HEK293 (cell line): Measurements from ENCODE around the gene CAMK2D.

Experiments
- KLF9 ChIP-seq: fragments of 450-650 bp; formaldehyde crosslinking; IDR thresholded peaks from 2 replicates; pipeline ENCODE4 v1.5.1; 2016; ENCODE audit warnings: missing biosample characterization, missing genetic modification characterization, low read depth
- YY1 ChIP-seq: fragments of 450-650 bp; formaldehyde crosslinking; IDR thresholded peaks from 2 replicates; pipeline ENCODE4 v1.5.1; 2018; ENCODE audit warnings: missing biosample characterization, missing genetic modification characterization
- ZEB2 ChIP-seq: fragments of 450-650 bp; formaldehyde crosslinking; IDR thresholded peaks from 2 replicates; pipeline ENCODE4 v1.5.1; 2016; ENCODE audit warnings: missing biosample characterization, missing genetic modification characterization
- ZNF114 ChIP-seq: fragments of 450-650 bp; formaldehyde crosslinking; IDR thresholded peaks from 2 replicates; pipeline ENCODE4 v1.5.0; 2017; ENCODE audit warnings: missing biosample characterization, missing genetic modification characterization
- ZNF174 ChIP-seq: fragments of 450-650 bp; formaldehyde crosslinking; IDR thresholded peaks from 2 replicates; pipeline ENCODE4 v1.5.0; 2017; ENCODE audit warnings: missing biosample characterization, mild to moderate bottlenecking, missing genetic modification characterization
- ZNF223 ChIP-seq: fragments of 450-650 bp; formaldehyde crosslinking; IDR thresholded peaks from 2 replicates; pipeline ENCODE4 v1.5.1; 2016; ENCODE audit warnings: missing biosample characterization, missing genetic modification characterization
- ZNF394 ChIP-seq: fragments of 450-650 bp; formaldehyde crosslinking; IDR thresholded peaks from 2 replicates; pipeline ENCODE4 v1.5.1; 2016; ENCODE audit warnings: missing biosample characterization, missing genetic modification characterization, mild to moderate bottlenecking, moderate library complexity, borderline replicate concordance
- ZNF548 ChIP-seq: fragments of 450-650 bp; formaldehyde crosslinking; IDR thresholded peaks from 2 replicates; pipeline ENCODE4 v1.5.1; 2016; ENCODE audit warnings: missing biosample characterization, missing genetic modification characterization
- ZNF843 ChIP-seq: fragments of 450-650 bp; formaldehyde crosslinking; IDR thresholded peaks from 2 replicates; pipeline ENCODE4 v1.5.1; 2016; ENCODE audit warnings: missing biosample characterization, missing genetic modification characterization
- TF ChIP-seq, protein P1 (sequence below): fragments of 450-650 bp; formaldehyde crosslinking; IDR thresholded peaks from 2 replicates; pipeline ENCODE4 v1.5.1; 2016; ENCODE audit warnings: missing biosample characterization, missing genetic modification characterization
- TF ChIP-seq, protein P2 (sequence below): fragments of 450-650 bp; formaldehyde crosslinking; IDR thresholded peaks from 2 replicates; pipeline ENCODE4 v1.5.1; 2016; ENCODE audit warnings: missing biosample characterization, missing genetic modification characterization
- TF ChIP-seq, protein P3 (sequence below): fragments of 450-650 bp; formaldehyde crosslinking; conservative IDR thresholded peaks from 2 replicates; pipeline ENCODE4 v1.5.1; 2016; ENCODE audit warnings: low read depth, missing biosample characterization, missing genetic modification characterization
- TF ChIP-seq, protein P4 (sequence below): fragments of 450-650 bp; formaldehyde crosslinking; IDR thresholded peaks from 2 replicates; pipeline ENCODE4 v1.5.1; 2016; ENCODE audit warnings: missing biosample characterization, missing genetic modification characterization, borderline replicate concordance

DNA sequence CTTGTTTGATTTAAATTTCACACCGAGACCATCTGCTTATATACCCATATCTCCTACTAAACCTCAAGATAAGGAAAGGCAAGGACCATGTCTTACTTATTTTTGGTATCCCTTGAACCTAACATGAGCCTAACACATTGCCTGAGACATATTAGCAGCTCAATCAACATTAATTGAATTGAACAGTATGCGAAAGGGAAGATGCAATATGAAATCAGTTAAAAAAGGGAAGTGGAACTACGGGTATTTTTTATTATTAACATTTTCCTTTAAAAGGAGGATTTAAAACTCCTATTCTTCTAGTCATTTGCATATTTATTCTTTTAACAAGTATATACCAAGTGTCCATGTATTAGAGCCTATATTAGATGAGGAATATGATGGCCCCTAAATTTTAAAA, 197.0 kb downstream of the CAMK2D start:
- no peak for TF ChIP-seq ZNF394
- TF ChIP-seq, protein P1, sequence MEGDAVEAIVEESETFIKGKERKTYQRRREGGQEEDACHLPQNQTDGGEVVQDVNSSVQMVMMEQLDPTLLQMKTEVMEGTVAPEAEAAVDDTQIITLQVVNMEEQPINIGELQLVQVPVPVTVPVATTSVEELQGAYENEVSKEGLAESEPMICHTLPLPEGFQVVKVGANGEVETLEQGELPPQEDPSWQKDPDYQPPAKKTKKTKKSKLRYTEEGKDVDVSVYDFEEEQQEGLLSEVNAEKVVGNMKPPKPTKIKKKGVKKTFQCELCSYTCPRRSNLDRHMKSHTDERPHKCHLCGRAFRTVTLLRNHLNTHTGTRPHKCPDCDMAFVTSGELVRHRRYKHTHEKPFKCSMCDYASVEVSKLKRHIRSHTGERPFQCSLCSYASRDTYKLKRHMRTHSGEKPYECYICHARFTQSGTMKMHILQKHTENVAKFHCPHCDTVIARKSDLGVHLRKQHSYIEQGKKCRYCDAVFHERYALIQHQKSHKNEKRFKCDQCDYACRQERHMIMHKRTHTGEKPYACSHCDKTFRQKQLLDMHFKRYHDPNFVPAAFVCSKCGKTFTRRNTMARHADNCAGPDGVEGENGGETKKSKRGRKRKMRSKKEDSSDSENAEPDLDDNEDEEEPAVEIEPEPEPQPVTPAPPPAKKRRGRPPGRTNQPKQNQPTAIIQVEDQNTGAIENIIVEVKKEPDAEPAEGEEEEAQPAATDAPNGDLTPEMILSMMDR (tag by site-specific recombination) = no peak
- no peak for TF ChIP-seq ZNF114 (tag by site-specific recombination)
- TF ChIP-seq, protein P2, sequence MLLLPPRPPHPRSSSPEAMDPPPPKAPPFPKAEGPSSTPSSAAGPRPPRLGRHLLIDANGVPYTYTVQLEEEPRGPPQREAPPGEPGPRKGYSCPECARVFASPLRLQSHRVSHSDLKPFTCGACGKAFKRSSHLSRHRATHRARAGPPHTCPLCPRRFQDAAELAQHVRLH (tag by site-specific recombination) = no peak
- TF ChIP-seq ZNF223 (tag by site-specific recombination) = no peak
- TF ChIP-seq ZNF174 (tag by site-specific recombination) = no peak
- no peak for TF ChIP-seq ZNF548 (tag by site-specific recombination)
- TF ChIP-seq ZEB2 = no peak
- TF ChIP-seq, protein P3, sequence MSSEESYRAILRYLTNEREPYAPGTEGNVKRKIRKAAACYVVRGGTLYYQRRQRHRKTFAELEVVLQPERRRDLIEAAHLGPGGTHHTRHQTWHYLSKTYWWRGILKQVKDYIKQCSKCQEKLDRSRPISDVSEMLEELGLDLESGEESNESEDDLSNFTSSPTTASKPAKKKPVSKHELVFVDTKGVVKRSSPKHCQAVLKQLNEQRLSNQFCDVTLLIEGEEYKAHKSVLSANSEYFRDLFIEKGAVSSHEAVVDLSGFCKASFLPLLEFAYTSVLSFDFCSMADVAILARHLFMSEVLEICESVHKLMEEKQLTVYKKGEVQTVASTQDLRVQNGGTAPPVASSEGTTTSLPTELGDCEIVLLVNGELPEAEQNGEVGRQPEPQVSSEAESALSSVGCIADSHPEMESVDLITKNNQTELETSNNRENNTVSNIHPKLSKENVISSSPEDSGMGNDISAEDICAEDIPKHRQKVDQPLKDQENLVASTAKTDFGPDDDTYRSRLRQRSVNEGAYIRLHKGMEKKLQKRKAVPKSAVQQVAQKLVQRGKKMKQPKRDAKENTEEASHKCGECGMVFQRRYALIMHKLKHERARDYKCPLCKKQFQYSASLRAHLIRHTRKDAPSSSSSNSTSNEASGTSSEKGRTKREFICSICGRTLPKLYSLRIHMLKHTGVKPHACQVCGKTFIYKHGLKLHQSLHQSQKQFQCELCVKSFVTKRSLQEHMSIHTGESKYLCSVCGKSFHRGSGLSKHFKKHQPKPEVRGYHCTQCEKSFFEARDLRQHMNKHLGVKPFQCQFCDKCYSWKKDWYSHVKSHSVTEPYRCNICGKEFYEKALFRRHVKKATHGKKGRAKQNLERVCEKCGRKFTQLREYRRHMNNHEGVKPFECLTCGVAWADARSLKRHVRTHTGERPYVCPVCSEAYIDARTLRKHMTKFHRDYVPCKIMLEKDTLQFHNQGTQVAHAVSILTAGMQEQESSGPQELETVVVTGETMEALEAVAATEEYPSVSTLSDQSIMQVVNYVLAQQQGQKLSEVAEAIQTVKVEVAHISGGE = no peak
- TF ChIP-seq KLF9 (tag by site-specific recombination) = no peak
- no peak for TF ChIP-seq ZNF843
- TF ChIP-seq, protein P4, sequence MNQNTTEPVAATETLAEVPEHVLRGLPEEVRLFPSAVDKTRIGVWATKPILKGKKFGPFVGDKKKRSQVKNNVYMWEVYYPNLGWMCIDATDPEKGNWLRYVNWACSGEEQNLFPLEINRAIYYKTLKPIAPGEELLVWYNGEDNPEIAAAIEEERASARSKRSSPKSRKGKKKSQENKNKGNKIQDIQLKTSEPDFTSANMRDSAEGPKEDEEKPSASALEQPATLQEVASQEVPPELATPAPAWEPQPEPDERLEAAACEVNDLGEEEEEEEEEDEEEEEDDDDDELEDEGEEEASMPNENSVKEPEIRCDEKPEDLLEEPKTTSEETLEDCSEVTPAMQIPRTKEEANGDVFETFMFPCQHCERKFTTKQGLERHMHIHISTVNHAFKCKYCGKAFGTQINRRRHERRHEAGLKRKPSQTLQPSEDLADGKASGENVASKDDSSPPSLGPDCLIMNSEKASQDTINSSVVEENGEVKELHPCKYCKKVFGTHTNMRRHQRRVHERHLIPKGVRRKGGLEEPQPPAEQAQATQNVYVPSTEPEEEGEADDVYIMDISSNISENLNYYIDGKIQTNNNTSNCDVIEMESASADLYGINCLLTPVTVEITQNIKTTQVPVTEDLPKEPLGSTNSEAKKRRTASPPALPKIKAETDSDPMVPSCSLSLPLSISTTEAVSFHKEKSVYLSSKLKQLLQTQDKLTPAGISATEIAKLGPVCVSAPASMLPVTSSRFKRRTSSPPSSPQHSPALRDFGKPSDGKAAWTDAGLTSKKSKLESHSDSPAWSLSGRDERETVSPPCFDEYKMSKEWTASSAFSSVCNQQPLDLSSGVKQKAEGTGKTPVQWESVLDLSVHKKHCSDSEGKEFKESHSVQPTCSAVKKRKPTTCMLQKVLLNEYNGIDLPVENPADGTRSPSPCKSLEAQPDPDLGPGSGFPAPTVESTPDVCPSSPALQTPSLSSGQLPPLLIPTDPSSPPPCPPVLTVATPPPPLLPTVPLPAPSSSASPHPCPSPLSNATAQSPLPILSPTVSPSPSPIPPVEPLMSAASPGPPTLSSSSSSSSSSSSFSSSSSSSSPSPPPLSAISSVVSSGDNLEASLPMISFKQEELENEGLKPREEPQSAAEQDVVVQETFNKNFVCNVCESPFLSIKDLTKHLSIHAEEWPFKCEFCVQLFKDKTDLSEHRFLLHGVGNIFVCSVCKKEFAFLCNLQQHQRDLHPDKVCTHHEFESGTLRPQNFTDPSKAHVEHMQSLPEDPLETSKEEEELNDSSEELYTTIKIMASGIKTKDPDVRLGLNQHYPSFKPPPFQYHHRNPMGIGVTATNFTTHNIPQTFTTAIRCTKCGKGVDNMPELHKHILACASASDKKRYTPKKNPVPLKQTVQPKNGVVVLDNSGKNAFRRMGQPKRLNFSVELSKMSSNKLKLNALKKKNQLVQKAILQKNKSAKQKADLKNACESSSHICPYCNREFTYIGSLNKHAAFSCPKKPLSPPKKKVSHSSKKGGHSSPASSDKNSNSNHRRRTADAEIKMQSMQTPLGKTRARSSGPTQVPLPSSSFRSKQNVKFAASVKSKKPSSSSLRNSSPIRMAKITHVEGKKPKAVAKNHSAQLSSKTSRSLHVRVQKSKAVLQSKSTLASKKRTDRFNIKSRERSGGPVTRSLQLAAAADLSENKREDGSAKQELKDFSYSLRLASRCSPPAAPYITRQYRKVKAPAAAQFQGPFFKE = no peak
- no peak for TF ChIP-seq YY1 (tag by site-specific recombination)
